HG02870 (cell line): ENCODE results near the gene SKA1.
"Not testable (repeated sequence)": the region's sequence is repeated elsewhere in the genome, so short reads cannot be mapped to it uniquely, and the experiment has no call there.

ENCODE experiments used
- ATAC-seq: cut with Tn5 transposase; IDR thresholded peaks from one replicate; pipeline ENCODE4 v1.9.1; 2021; ENCODE audit warnings: mild to moderate bottlenecking, moderate library complexity; ENCODE audit not compliant: unreplicated experiment

SKA1 gene

GRCh38 chr18:50428531-50429206, 53.8 kb downstream of the SKA1 start:
- no peak for ATAC-seq

GRCh38 chr18:50429207-50429948, 54.5 kb downstream of the SKA1 start:
- ATAC-seq: no peak

GRCh38 chr18:50432915-50433314, 58.1 kb downstream of the SKA1 start:
- no peak for ATAC-seq

- not testable (repeated sequence) for ATAC-seq
Observed at GRCh38 chr18:50436742-50437141, 61.9 kb downstream of the SKA1 start.

GRCh38 chr18:50439460-50440015, 64.7 kb downstream of the SKA1 start:
- ATAC-seq: no peak

- no peak for ATAC-seq
Observed at GRCh38 chr18:50441016-50441415, 66.2 kb downstream of the SKA1 start.

- no peak for ATAC-seq
Observed at GRCh38 chr18:50441501-50441900, 66.7 kb downstream of the SKA1 start.
